Heart left ventricle (tissue), 13 donors: ENCODE results near the gene MAG.

Source experiments
- CTCF ChIP-seq, 12 donors: fragments of 200-600 bp; sonication (generic) in 4 of 12; IDR thresholded peaks; one replicate each; pipeline versions ENCODE4 v1.5.0 to v1.8.0; 2018 to 2022; ENCODE audit warnings: antibody characterized with exemption in 12 of 12, mild to moderate bottlenecking in 5 of 12
- POLR2A ChIP-seq, 2 donors: fragments of 450-650 bp; IDR thresholded peaks; one replicate each; pipeline ENCODE4 v1.6.1; 2017; ENCODE audit warnings: antibody characterized with exemption in 2 of 2, mild to moderate bottlenecking in 2 of 2, moderate library complexity in 2 of 2
- donor health status: ischemic (EF 13 %, LVEDD 7.1; RV severe dilation, severe dysfunction).
- donor health status: DM: no; HTN: yes; CAD: no.
- donor health status: DM: no; HTN: no; CAD: no.
- donor health status: ischemic (EF 25% LVEDD 6.9; RV normal size, moderate dysfunction).
- donor health status: ischemic (EF 25% LVEDD 5.7; RV mildly dilated, moderate dysfunction).
- donor health status: ischemic (EF 35%, LVEDD 5.7; RV mildly dilated, moderate dysfunction).
- donor health status: nonischemic (EF 11% LVEDD 7.7; RV severe dilation, severe dysfunction).
- donor health status: DM: yes; HTN: yes; CAD: no.
- donor health status: PGD.
- donor health status: ischemic (EF 29% LVEDD 5.4; RV normal size, mild dysfunction).
- donor health status: nonischemic (EF 23%, LVEDD 6.1; RV moderate dilation, normal function).

- TF ChIP-seq CTCF (IDR thresholded peaks at IDR 0.05) (no peak), POLR2A (IDR thresholded peaks at IDR 0.05) (no peak)
These were observed 12.1 kb downstream of the MAG start for GRCh38 chr19:35304036-35304435.
